Measurements from ENCODE around the gene ENTPD2. TPM values are rescaled to one million over a fixed set of nuclear protein-coding genes. Genes with fewer than 3 reads are reported as not detected.

The ENTPD2 gene
- total RNA-seq, 1 experiment from 2014 or later = 31.5 TPM

GRCh38 chr9:137037035-137037434 lies 16.8 kb downstream of the ENTPD2 start:
- no peak for DNase-seq (ENCODE audit: unreplicated experiment)
- intact Hi-C loops (cut with micrococcal nuclease) = no loop called here
- Mint-ChIP-seq H3K4me3 (ENCODE audit: unreplicated experiment) (no peak overlapping the region), H3K36me3 (ENCODE audit: insufficient read depth, unreplicated experiment) (peaks cover 11% of the 10 kb centered on the region), H3K27me3 (ENCODE audit: insufficient read depth, unreplicated experiment) (no peaks in the 10 kb centered on the region), H3K27ac (ENCODE audit: low read depth, unreplicated experiment) (no peak overlapping the region), H3K4me1 (ENCODE audit: insufficient read depth, unreplicated experiment) (no peaks in the 10 kb centered on the region), H3K9me3 (ENCODE audit: unreplicated experiment) (no peaks in the 10 kb centered on the region)
- ChIA-PET CTCF (interaction anchor here (0.6 to 3.1 kb wide), 11 partner anchors 8 to 258 kb away, joined by 3 to 27 read pairs (median 4); partner anchors contain the start of genes CYSRT1, NPDC1 and SSNA1), POLR2A (interaction anchor here (0.6 kb wide), 1 partner anchor 153 kb away, joined by 3 read pairs; no protein-coding TSS in a partner anchor)
- TF ChIP-seq CTCF (IDR thresholded peaks at IDR 0.05; ENCODE audit: unreplicated experiment) = no peak
- BruUV-seq (replicated peaks) = no TSS peak

GRCh38 chr9:137035937-137036336 lies 17.9 kb downstream of the ENTPD2 start:
- Mint-ChIP-seq H3K27ac (ENCODE audit: low read depth, unreplicated experiment) (no peak overlapping the region), H3K36me3 (ENCODE audit: insufficient read depth, unreplicated experiment) (peaks cover 11% of the 10 kb centered on the region), H3K27me3 (ENCODE audit: insufficient read depth, unreplicated experiment) (no peaks in the 10 kb centered on the region), H3K4me3 (ENCODE audit: unreplicated experiment) (no peak overlapping the region), H3K9me3 (ENCODE audit: unreplicated experiment) (no peaks in the 10 kb centered on the region), H3K4me1 (ENCODE audit: insufficient read depth, unreplicated experiment) (no peaks in the 10 kb centered on the region)
- ChIA-PET CTCF (interaction anchor here (0.5 to 3.1 kb wide), 27 partner anchors 9 to 335 kb away, joined by 3 to 27 read pairs (median 5); partner anchors contain the start of genes MAN1B1, RABL6 and SAPCD2), POLR2A (interaction anchor here (1.1 to 1.5 kb wide), 3 partner anchors 9 to 194 kb away, joined by 3 to 4 read pairs (median 4); partner anchors contain the start of gene AJM1)
- DNase-seq (ENCODE audit: unreplicated experiment) = no peak
- TF ChIP-seq CTCF (IDR thresholded peaks at IDR 0.05; ENCODE audit: unreplicated experiment) = no peak
- intact Hi-C loops (cut with micrococcal nuclease) = loop anchor here (1.0 to 2.0 kb wide), 3 partner anchors 88 to 249 kb away; partner anchors contain the start of gene AJM1
- BruUV-seq (replicated peaks) = no TSS peak

- Mint-ChIP-seq H3K36me3 (ENCODE audit: insufficient read depth, unreplicated experiment) (peaks cover 11% of the 10 kb centered on the region), H3K4me1 (ENCODE audit: insufficient read depth, unreplicated experiment) (no peaks in the 10 kb centered on the region), H3K4me3 (ENCODE audit: unreplicated experiment) (no peak overlapping the region), H3K9me3 (ENCODE audit: unreplicated experiment) (no peaks in the 10 kb centered on the region), H3K27me3 (ENCODE audit: insufficient read depth, unreplicated experiment) (no peaks in the 10 kb centered on the region), H3K27ac (ENCODE audit: low read depth, unreplicated experiment) (no peak overlapping the region)
- intact Hi-C loops (cut with micrococcal nuclease) = loop anchor here (1.0 to 2.0 kb wide), 3 partner anchors 87 to 248 kb away; partner anchors contain the start of gene AJM1
- no TSS peak for BruUV-seq (replicated peaks)
- ChIA-PET POLR2A (interaction anchor here (0.8 to 1.5 kb wide), 9 partner anchors 9 to 235 kb away, joined by 3 to 5 read pairs (median 4); partner anchors contain the start of genes AJM1, ANAPC2, PAXX and SSNA1), CTCF (interaction anchor here (0.6 to 3.1 kb wide), 32 partner anchors 9 to 306 kb away, joined by 3 to 27 read pairs (median 5); partner anchors contain the start of genes MAN1B1, RABL6 and SAPCD2)
- DNase-seq (ENCODE audit: unreplicated experiment) = no peak
- peak; percentile 14 for TF ChIP-seq CTCF (IDR thresholded peaks at IDR 0.05; ENCODE audit: unreplicated experiment)
These were observed 18.4 kb downstream of the ENTPD2 start for GRCh38 chr9:137035507-137035834.

- ChIA-PET POLR2A (interaction anchor here (0.8 to 1.5 kb wide), 10 partner anchors 8 to 235 kb away, joined by 3 to 5 read pairs (median 4); partner anchors contain the start of genes AJM1, ANAPC2, PAXX and SAPCD2), CTCF (interaction anchor here (0.5 to 3.1 kb wide), 40 partner anchors 9 to 519 kb away, joined by 3 to 27 read pairs (median 4); partner anchors contain the start of genes FBXW5, MAN1B1, RABL6 and SAPCD2)
- intact Hi-C loops (cut with micrococcal nuclease) = loop anchor here (1.0 to 2.0 kb wide), 3 partner anchors 87 to 248 kb away; partner anchors contain the start of gene AJM1
- Mint-ChIP-seq H3K27ac (ENCODE audit: low read depth, unreplicated experiment) (no peak overlapping the region), H3K36me3 (ENCODE audit: insufficient read depth, unreplicated experiment) (peaks cover 11% of the 10 kb centered on the region), H3K4me1 (ENCODE audit: insufficient read depth, unreplicated experiment) (no peaks in the 10 kb centered on the region), H3K4me3 (ENCODE audit: unreplicated experiment) (peak overlapping the region; percentile 25), H3K27me3 (ENCODE audit: insufficient read depth, unreplicated experiment) (no peaks in the 10 kb centered on the region), H3K9me3 (ENCODE audit: unreplicated experiment) (no peaks in the 10 kb centered on the region)
- BruUV-seq (replicated peaks) = no TSS peak
- peak; percentile 87 for TF ChIP-seq CTCF (IDR thresholded peaks at IDR 0.05; ENCODE audit: unreplicated experiment)
- peak; percentile 81 for DNase-seq (ENCODE audit: unreplicated experiment)
These were observed 19.0 kb downstream of the ENTPD2 start for GRCh38 chr9:137034709-137035506.

Measured in MCF 10A (cell line).